Heart left ventricle (tissue), 13 donors: ENCODE measurements around the gene PYGO2.

Source experiments
- POLR2A ChIP-seq, 2 donors: fragments of 450-650 bp; IDR thresholded peaks; one replicate each; pipeline ENCODE4 v1.6.1; 2017; ENCODE audit warnings: antibody characterized with exemption in 2 of 2, mild to moderate bottlenecking in 2 of 2, moderate library complexity in 2 of 2
- TF ChIP-seq, protein P1 (sequence below), 12 donors: fragments of 200-600 bp; sonication (generic) in 4 of 12; IDR thresholded peaks; one replicate each; pipeline versions ENCODE4 v1.5.0 to v1.8.0; 2018 to 2022; ENCODE audit warnings: antibody characterized with exemption in 12 of 12, mild to moderate bottlenecking in 5 of 12
- donor health status: ischemic (EF 13 %, LVEDD 7.1; RV severe dilation, severe dysfunction).
- donor health status: DM: no; HTN: yes; CAD: no.
- donor health status: DM: no; HTN: no; CAD: no.
- donor health status: ischemic (EF 25% LVEDD 6.9; RV normal size, moderate dysfunction).
- donor health status: ischemic (EF 25% LVEDD 5.7; RV mildly dilated, moderate dysfunction).
- donor health status: ischemic (EF 35%, LVEDD 5.7; RV mildly dilated, moderate dysfunction).
- donor health status: nonischemic (EF 11% LVEDD 7.7; RV severe dilation, severe dysfunction).
- donor health status: DM: yes; HTN: yes; CAD: no.
- donor health status: PGD.
- donor health status: ischemic (EF 29% LVEDD 5.4; RV normal size, mild dysfunction).
- donor health status: nonischemic (EF 23%, LVEDD 6.1; RV moderate dilation, normal function).

DNA sequence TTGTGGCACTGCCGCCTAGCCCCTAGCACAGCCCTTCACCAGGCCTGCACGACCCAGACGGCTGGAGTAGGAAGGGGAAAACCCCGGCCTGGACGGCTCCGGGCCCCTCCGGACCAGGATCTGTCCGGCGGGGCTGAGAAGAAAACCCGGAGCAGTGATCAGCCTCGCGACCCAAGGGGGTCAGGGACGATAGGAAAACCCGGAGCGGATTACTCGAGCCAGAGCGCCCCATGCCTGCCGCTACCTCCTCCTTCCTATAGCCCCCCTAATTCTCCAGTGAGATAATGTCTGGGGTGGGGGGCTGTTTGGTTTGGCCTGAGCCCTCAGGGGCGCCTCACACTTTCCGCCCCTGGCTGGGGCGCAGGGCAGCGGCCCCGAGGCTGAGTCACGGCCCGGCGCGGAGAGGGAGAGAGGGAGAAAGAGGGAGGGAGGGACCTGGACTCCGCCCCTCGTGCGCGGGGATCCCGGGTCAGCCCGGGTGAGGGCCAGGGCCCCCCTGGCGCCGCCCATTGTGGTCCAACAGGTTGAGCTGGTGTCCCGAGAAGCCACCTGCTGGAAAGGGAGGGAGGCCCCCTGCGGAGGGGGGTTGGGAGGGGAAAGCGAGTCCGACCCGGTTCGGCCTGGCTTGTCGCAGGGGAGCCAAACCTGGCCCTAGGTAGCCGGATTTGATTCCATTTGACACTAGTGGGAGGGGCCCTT lies 39.3 kb upstream of the PYGO2 start:
- TF ChIP-seq, protein P1, sequence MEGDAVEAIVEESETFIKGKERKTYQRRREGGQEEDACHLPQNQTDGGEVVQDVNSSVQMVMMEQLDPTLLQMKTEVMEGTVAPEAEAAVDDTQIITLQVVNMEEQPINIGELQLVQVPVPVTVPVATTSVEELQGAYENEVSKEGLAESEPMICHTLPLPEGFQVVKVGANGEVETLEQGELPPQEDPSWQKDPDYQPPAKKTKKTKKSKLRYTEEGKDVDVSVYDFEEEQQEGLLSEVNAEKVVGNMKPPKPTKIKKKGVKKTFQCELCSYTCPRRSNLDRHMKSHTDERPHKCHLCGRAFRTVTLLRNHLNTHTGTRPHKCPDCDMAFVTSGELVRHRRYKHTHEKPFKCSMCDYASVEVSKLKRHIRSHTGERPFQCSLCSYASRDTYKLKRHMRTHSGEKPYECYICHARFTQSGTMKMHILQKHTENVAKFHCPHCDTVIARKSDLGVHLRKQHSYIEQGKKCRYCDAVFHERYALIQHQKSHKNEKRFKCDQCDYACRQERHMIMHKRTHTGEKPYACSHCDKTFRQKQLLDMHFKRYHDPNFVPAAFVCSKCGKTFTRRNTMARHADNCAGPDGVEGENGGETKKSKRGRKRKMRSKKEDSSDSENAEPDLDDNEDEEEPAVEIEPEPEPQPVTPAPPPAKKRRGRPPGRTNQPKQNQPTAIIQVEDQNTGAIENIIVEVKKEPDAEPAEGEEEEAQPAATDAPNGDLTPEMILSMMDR (IDR thresholded peaks at IDR 0.05): peak in 3 of 12 donors; percentile 3 to 14 (median 8)
- TF ChIP-seq POLR2A (IDR thresholded peaks at IDR 0.05): peak; percentile 24 to 78
